Measurements from ENCODE around the gene ANKMY2.

The ANKMY2 gene

GRCh38 chr7:16585540-16585939, 60.0 kb downstream of the ANKMY2 start:
- H3K4me3 ChIP-seq (ENCODE audit: low read depth, low read length), result no peak overlapping the region
- TF ChIP-seq SP3 (tag by site-specific recombination; IDR thresholded peaks at IDR 0.05) (no peak), ZNF202 (tag by site-specific recombination; IDR thresholded peaks at IDR 0.05; ENCODE audit: borderline replicate concordance) (no peak), OSR2 (tag by site-specific recombination; IDR thresholded peaks at IDR 0.05) (no peak), ZNF114 (tag by site-specific recombination; IDR thresholded peaks at IDR 0.05) (no peak), ZNF747 (tag by site-specific recombination; IDR thresholded peaks at IDR 0.05) (no peak), ZNF416 (tag by site-specific recombination; IDR thresholded peaks at IDR 0.05) (no peak), ZNF792 (tag by site-specific recombination; IDR thresholded peaks at IDR 0.05) (no peak), MZF1 (tag by site-specific recombination; IDR thresholded peaks at IDR 0.05; ENCODE audit: borderline replicate concordance) (no peak), ZNF23 (tag by site-specific recombination; IDR thresholded peaks at IDR 0.05; ENCODE audit: borderline replicate concordance) (no peak), ZNF362 (tag by site-specific recombination; IDR thresholded peaks at IDR 0.05) (no peak), MEIS1 (CRISPR knock-in tag; IDR thresholded peaks at IDR 0.05; ENCODE audit: borderline replicate concordance) (no peak), ZNF433 (tag by site-specific recombination; IDR thresholded peaks at IDR 0.05; ENCODE audit: low read depth) (no peak), ZSCAN30 (tag by site-specific recombination; IDR thresholded peaks at IDR 0.05) (no peak), ZNF37A (tag by site-specific recombination; IDR thresholded peaks at IDR 0.05) (no peak)
- no peak overlapping the region for H3K27ac ChIP-seq (ENCODE audit: extremely low read depth, low read depth, low read length)
- H3K36me3 ChIP-seq (ENCODE audit: control insufficient read depth in 2 of 2, insufficient read depth in 1 of 2, low read length in 2 of 2), result no peaks in the 10 kb centered on the region
- H3K9me3 ChIP-seq (ENCODE audit: control insufficient read depth, insufficient read depth, low read depth, low read length), result no peaks in the 10 kb centered on the region
- ChIA-PET CTCF (no interaction called here), POLR2A (no interaction called here)
- no peaks in the 10 kb centered on the region for H3K4me1 ChIP-seq (ENCODE audit: control insufficient read depth, insufficient read depth, low read length)

- POLR2A ChIA-PET, result no interaction called here
- CTCF ChIA-PET, result no interaction called here
- Histone ChIP-seq H3K36me3 (ENCODE audit: control insufficient read depth in 2 of 2, insufficient read depth in 1 of 2, low read length in 2 of 2) (no peaks in the 10 kb centered on the region), H3K9me3 (ENCODE audit: control insufficient read depth, insufficient read depth, low read depth, low read length) (no peaks in the 10 kb centered on the region), H3K4me3 (ENCODE audit: low read depth, low read length) (no peak overlapping the region), H3K4me1 (ENCODE audit: control insufficient read depth, insufficient read depth, low read length) (no peaks in the 10 kb centered on the region), H3K27ac (ENCODE audit: extremely low read depth, low read depth, low read length) (no peak overlapping the region)
- TF ChIP-seq ZIC2 (tag by site-specific recombination; IDR thresholded peaks at IDR 0.05) (no peak), ZNF521 (tag by site-specific recombination; IDR thresholded peaks at IDR 0.05) (no peak), ZNF404 (tag by site-specific recombination; IDR thresholded peaks at IDR 0.05) (no peak), ELK4 (IDR thresholded peaks at IDR 0.05; ENCODE audit: borderline replicate concordance, low read depth, low read length) (no peak), ZBTB11 (tag by site-specific recombination; conservative IDR thresholded peaks at IDR 0.05; ENCODE audit: low read depth) (no peak), ZNF580 (tag by site-specific recombination; IDR thresholded peaks at IDR 0.05) (no peak), ZNF114 (tag by site-specific recombination; IDR thresholded peaks at IDR 0.05) (no peak), ZNF138 (tag by site-specific recombination; IDR thresholded peaks at IDR 0.05; ENCODE audit: borderline replicate concordance) (no peak), KLF8 (tag by site-specific recombination; IDR thresholded peaks at IDR 0.05) (no peak), WT1 (tag by site-specific recombination; IDR thresholded peaks at IDR 0.05) (no peak), ZNF555 (tag by site-specific recombination; conservative IDR thresholded peaks at IDR 0.05) (no peak), BCL11B (tag by site-specific recombination; IDR thresholded peaks at IDR 0.05; ENCODE audit: low read depth) (no peak)
Measured at GRCh38 chr7:16583834-16584233, 61.7 kb downstream of the ANKMY2 start.
